Vein endothelial cell (primary cell): ENCODE data around the gene OR9A4. TPM values are rescaled to one million over a fixed set of nuclear protein-coding genes. Genes with fewer than 3 reads are reported as not detected.

Experiments used
- total RNA-seq: library from RNA; depleted of rRNA; stranded (reverse); fragments of >200 nt; gene quantifications from 2 replicates; pipeline ENCODE4 v1.2.3, GENCODE V29; 2012

The OR9A4 gene
- not detected in 2 replicates for total RNA-seq

GRCh38 chr7:141916099-141916498, at the start of gene OR9A4:
Gene OR9A4, plus strand, starts transcription at chr7:141916399. Its CDS starts 2,477 bp downstream, at chr7:141918876.

GRCh38 chr7:141946796-141947195, 30.6 kb downstream of the OR9A4 start, which contains the start of gene CLEC5A:
Gene CLEC5A, minus strand, starts transcription at chr7:141946974. Its CDS starts 682 bp downstream, at chr7:141946292.

Other genes with a start within 250 kb of the OR9A4 start
- gene DENND11, start 214.2 kb upstream of the OR9A4 start, total RNA-seq = 45.5 and 50.3 TPM in 2 replicates
- gene WEE2, start 208.0 kb upstream of the OR9A4 start, total RNA-seq = not detected in 2 replicates
- 88.5 and 176 TPM in 2 replicates for gene SSBP1, start 178.0 kb upstream of the OR9A4 start, total RNA-seq
- 0.98 and 1.2 TPM in 2 replicates for gene TAS2R3, start 152.3 kb upstream of the OR9A4 start, total RNA-seq
- 0.98 and 1.9 TPM in 2 replicates for gene TAS2R4, start 139.7 kb upstream of the OR9A4 start, total RNA-seq
- 0.65 and 1.5 TPM in 2 replicates for gene TAS2R5, start 126.2 kb upstream of the OR9A4 start, total RNA-seq
- not detected in 2 replicates for gene PRSS37, start 74.9 kb upstream of the OR9A4 start, total RNA-seq
- gene CLEC5A, start 30.6 kb downstream of the OR9A4 start, total RNA-seq = not detected in 2 replicates
- gene TAS2R38, start 57.4 kb downstream of the OR9A4 start, total RNA-seq = not detected in 2 replicates
- under 0.01 TPM in 1 of 2 replicates, not detected in the other for gene MGAM, start 79.5 kb downstream of the OR9A4 start, total RNA-seq
- not detected in 2 replicates for gene MGAM2, start 195.3 kb downstream of the OR9A4 start, total RNA-seq